Suprapubic skin (tissue), 3 donors: ENCODE results near the gene TRAK1.

Experiments
- POLR2AphosphoS5 ChIP-seq, 3 donors: sonication (generic); formaldehyde crosslinking; IDR thresholded peaks; one replicate each; pipeline ENCODE4 v1.6.1; 2017; ENCODE audit warnings: antibody characterized with exemption in 3 of 3
- TF ChIP-seq, protein P1 (sequence below), 2 donors: fragments of 200-600 bp in 1 of 2; fragments of 450-650 bp in 1 of 2; sonication (generic) in 1 of 2; IDR thresholded peaks; one replicate each; pipeline ENCODE4 v1.5.1; 2016 to 2019; ENCODE audit warnings: antibody characterized with exemption in 2 of 2, mild to moderate bottlenecking in 1 of 2, moderate library complexity in 1 of 2

DNA sequence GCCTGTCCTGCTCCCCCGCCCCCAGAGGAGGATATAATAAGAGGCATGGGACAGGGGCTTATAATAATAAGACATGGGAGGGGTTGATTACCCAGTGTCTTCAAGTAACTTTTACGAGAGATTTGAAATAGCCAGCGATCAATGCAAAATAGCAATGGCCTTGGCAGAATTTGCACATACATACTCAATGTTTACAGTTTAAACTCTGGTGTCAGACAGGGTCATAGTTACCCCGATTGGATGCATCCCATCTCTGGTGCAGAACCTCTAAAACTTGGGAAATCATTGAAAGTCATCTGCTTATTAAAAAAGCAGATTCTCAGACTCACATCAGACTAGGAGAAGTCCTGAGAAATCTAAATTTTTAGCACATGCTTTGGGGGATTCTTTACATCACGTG is 61.0 kb downstream of the TRAK1 start:
- TF ChIP-seq, protein P1, sequence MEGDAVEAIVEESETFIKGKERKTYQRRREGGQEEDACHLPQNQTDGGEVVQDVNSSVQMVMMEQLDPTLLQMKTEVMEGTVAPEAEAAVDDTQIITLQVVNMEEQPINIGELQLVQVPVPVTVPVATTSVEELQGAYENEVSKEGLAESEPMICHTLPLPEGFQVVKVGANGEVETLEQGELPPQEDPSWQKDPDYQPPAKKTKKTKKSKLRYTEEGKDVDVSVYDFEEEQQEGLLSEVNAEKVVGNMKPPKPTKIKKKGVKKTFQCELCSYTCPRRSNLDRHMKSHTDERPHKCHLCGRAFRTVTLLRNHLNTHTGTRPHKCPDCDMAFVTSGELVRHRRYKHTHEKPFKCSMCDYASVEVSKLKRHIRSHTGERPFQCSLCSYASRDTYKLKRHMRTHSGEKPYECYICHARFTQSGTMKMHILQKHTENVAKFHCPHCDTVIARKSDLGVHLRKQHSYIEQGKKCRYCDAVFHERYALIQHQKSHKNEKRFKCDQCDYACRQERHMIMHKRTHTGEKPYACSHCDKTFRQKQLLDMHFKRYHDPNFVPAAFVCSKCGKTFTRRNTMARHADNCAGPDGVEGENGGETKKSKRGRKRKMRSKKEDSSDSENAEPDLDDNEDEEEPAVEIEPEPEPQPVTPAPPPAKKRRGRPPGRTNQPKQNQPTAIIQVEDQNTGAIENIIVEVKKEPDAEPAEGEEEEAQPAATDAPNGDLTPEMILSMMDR (IDR thresholded peaks at IDR 0.05): no peak
- no peak for TF ChIP-seq POLR2AphosphoS5 (IDR thresholded peaks at IDR 0.05)
